H1 (cell line): ENCODE measurements around the gene RPGRIP1. TPM values are rescaled to one million over a fixed set of nuclear protein-coding genes. Genes with fewer than 3 reads are reported as not detected.

Experiments used
- CREB1 ChIP-seq: IDR thresholded peaks from 2 replicates; pipeline ENCODE4 v1.6.1; 2012; ENCODE audit warnings: inconsistent platforms
- GTF2F1 ChIP-seq: IDR thresholded peaks from 2 replicates; pipeline ENCODE4 v1.6.1; 2012; ENCODE audit warnings: low read depth, low read length, improper control_type of control experiment, borderline replicate concordance
- PHF8 ChIP-seq: fragments of 200-600 bp; sonication (generic); conservative IDR thresholded peaks from 2 replicates; pipeline ENCODE4 v1.7.1; 2012; ENCODE audit warnings: low read depth, mild to moderate bottlenecking, inconsistent platforms, low read length, moderate library complexity
- POLR2A ChIP-seq, 2 experiments: IDR thresholded peaks; 1 replicate in 1 of 2; 2 replicates in 1 of 2; pipeline ENCODE4 v1.6.1; 2011; ENCODE audit warnings: low read depth in 2 of 2, low read length in 2 of 2, mild to moderate bottlenecking in 2 of 2; ENCODE audit errors: control extremely low read depth in 1 of 2
- POLR2AphosphoS5 ChIP-seq: IDR thresholded peaks from 2 replicates; pipeline ENCODE4 v1.6.1; 2011; ENCODE audit warnings: low read depth, low read length
- RBBP5 ChIP-seq: IDR thresholded peaks from 2 replicates; pipeline ENCODE4 v1.7.1; 2012; ENCODE audit warnings: low read depth, mild to moderate bottlenecking, inconsistent platforms, low read length, moderate library complexity, borderline replicate concordance
- SAP30 ChIP-seq: fragments of 300-600 bp; sonication (generic); IDR thresholded peaks from 2 replicates; pipeline ENCODE4 v1.7.1; 2012; ENCODE audit warnings: low read length, moderate library complexity, mild to moderate bottlenecking, inconsistent platforms; ENCODE audit not compliant: insufficient read depth, insufficient replicate concordance
- SIRT6 ChIP-seq: IDR thresholded peaks from one replicate; pipeline ENCODE4 v1.7.1; 2012; ENCODE audit warnings: low read length, inconsistent platforms
- SP4 ChIP-seq: IDR thresholded peaks from 2 replicates; pipeline ENCODE4 v1.6.1; 2012; ENCODE audit warnings: low read length, inconsistent platforms
- TAF7 ChIP-seq: optimal IDR thresholded peaks from 2 replicates; pipeline ENCODE3; 2011; ENCODE audit warnings: low read depth, mild to moderate bottlenecking, inconsistent platforms, low read length, moderate library complexity, borderline replicate concordance
- polyA plus RNA-seq, 7 experiments: library from polyadenylated mRNA; depleted of rRNA in 3 of 7; stranded (reverse) in 5 of 7; unstranded in 2 of 7; fragments of >200 nt in 5 of 7; fragments of 200-250 nt in 2 of 7; gene quantifications; 1 replicate in 5 of 7; 2 replicates in 1 of 7; 4 replicates in 1 of 7; pipeline versions ENCODE4 v1.2.1 to v1.2.3, GENCODE V29; 2011 to 2013; ENCODE audit warnings: missing spikeins in 2 of 7, mixed read lengths in 2 of 7
- total RNA-seq: library from RNA; stranded (reverse); fragmentation: NEBNext Ultra II Directional; extraction: Animal tissue kit (Norgen Biotek cat#: 25700); gene quantifications from 2 replicates; pipeline ENCODE4 v1.2.1, GENCODE V29; 2021
- TF ChIP-seq, protein P1 (sequence below): fragments of 300-600 bp; sonication (generic); IDR thresholded peaks from 2 replicates; pipeline ENCODE4 v1.7.1; 2012; ENCODE audit warnings: low read length, moderate library complexity, mild to moderate bottlenecking, inconsistent platforms; ENCODE audit not compliant: insufficient replicate concordance
- TF ChIP-seq, protein P2 (sequence below): IDR thresholded peaks from 2 replicates; pipeline ENCODE4 v1.6.1; 2011; ENCODE audit warnings: low read depth, mild to moderate bottlenecking, low read length; ENCODE audit not compliant: insufficient read depth

RPGRIP1 gene
- total and polyA plus RNA-seq, 2 of the 8 experiments (the other 6 are each of a cell fraction or from before 2014, with no cell fraction given): 0.36 to 0.65 TPM

DNA sequence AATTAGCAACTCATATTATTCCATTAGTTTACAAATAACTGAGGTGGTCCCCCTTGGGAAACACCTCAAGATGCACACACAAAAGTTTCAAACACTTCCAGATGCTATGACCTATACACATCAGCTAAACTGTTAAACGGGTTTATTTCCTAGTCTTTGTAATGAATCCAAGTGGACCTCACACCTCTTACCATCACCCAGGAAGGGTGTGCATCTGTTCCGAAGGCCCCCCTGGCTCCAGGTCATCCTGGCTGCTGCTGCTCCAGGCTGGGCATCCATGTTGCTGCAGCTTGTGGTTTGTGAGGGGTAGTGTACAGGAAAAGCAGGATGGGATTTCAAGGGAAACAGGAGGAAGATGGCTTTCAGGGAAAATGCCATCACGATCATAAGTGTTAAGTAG is 17.5 kb upstream of the RPGRIP1 start (continued):
- TF ChIP-seq, protein P1, sequence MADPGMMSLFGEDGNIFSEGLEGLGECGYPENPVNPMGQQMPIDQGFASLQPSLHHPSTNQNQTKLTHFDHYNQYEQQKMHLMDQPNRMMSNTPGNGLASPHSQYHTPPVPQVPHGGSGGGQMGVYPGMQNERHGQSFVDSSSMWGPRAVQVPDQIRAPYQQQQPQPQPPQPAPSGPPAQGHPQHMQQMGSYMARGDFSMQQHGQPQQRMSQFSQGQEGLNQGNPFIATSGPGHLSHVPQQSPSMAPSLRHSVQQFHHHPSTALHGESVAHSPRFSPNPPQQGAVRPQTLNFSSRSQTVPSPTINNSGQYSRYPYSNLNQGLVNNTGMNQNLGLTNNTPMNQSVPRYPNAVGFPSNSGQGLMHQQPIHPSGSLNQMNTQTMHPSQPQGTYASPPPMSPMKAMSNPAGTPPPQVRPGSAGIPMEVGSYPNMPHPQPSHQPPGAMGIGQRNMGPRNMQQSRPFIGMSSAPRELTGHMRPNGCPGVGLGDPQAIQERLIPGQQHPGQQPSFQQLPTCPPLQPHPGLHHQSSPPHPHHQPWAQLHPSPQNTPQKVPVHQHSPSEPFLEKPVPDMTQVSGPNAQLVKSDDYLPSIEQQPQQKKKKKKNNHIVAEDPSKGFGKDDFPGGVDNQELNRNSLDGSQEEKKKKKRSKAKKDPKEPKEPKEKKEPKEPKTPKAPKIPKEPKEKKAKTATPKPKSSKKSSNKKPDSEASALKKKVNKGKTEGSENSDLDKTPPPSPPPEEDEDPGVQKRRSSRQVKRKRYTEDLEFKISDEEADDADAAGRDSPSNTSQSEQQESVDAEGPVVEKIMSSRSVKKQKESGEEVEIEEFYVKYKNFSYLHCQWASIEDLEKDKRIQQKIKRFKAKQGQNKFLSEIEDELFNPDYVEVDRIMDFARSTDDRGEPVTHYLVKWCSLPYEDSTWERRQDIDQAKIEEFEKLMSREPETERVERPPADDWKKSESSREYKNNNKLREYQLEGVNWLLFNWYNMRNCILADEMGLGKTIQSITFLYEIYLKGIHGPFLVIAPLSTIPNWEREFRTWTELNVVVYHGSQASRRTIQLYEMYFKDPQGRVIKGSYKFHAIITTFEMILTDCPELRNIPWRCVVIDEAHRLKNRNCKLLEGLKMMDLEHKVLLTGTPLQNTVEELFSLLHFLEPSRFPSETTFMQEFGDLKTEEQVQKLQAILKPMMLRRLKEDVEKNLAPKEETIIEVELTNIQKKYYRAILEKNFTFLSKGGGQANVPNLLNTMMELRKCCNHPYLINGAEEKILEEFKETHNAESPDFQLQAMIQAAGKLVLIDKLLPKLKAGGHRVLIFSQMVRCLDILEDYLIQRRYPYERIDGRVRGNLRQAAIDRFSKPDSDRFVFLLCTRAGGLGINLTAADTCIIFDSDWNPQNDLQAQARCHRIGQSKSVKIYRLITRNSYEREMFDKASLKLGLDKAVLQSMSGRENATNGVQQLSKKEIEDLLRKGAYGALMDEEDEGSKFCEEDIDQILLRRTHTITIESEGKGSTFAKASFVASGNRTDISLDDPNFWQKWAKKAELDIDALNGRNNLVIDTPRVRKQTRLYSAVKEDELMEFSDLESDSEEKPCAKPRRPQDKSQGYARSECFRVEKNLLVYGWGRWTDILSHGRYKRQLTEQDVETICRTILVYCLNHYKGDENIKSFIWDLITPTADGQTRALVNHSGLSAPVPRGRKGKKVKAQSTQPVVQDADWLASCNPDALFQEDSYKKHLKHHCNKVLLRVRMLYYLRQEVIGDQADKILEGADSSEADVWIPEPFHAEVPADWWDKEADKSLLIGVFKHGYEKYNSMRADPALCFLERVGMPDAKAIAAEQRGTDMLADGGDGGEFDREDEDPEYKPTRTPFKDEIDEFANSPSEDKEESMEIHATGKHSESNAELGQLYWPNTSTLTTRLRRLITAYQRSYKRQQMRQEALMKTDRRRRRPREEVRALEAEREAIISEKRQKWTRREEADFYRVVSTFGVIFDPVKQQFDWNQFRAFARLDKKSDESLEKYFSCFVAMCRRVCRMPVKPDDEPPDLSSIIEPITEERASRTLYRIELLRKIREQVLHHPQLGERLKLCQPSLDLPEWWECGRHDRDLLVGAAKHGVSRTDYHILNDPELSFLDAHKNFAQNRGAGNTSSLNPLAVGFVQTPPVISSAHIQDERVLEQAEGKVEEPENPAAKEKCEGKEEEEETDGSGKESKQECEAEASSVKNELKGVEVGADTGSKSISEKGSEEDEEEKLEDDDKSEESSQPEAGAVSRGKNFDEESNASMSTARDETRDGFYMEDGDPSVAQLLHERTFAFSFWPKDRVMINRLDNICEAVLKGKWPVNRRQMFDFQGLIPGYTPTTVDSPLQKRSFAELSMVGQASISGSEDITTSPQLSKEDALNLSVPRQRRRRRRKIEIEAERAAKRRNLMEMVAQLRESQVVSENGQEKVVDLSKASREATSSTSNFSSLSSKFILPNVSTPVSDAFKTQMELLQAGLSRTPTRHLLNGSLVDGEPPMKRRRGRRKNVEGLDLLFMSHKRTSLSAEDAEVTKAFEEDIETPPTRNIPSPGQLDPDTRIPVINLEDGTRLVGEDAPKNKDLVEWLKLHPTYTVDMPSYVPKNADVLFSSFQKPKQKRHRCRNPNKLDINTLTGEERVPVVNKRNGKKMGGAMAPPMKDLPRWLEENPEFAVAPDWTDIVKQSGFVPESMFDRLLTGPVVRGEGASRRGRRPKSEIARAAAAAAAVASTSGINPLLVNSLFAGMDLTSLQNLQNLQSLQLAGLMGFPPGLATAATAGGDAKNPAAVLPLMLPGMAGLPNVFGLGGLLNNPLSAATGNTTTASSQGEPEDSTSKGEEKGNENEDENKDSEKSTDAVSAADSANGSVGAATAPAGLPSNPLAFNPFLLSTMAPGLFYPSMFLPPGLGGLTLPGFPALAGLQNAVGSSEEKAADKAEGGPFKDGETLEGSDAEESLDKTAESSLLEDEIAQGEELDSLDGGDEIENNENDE: no peak
- TF ChIP-seq POLR2A (IDR thresholded peaks at IDR 0.05; ENCODE audit: control extremely low read depth in 1 of 2, low read depth in 2 of 2, low read length in 2 of 2): peak in 1 of 2 experiments; percentile 59; a peak in 1 of 3 replicates
- TF ChIP-seq POLR2AphosphoS5: peak; percentile 91
- TF ChIP-seq TAF7: peak; percentile 11
- TF ChIP-seq SAP30: no peak
- TF ChIP-seq PHF8: no peak
- no peak for TF ChIP-seq CREB1
- no peak for TF ChIP-seq RBBP5
- no peak for TF ChIP-seq SIRT6
- TF ChIP-seq, protein P2, sequence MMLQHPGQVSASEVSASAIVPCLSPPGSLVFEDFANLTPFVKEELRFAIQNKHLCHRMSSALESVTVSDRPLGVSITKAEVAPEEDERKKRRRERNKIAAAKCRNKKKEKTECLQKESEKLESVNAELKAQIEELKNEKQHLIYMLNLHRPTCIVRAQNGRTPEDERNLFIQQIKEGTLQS: no peak
- no peak for TF ChIP-seq SP4
- no peak for TF ChIP-seq GTF2F1
